Activated CD8-positive, alpha-beta memory T cell treated with anti-CD3 and anti-CD28 coated beads for 36 hours (primary cell): ENCODE results near the gene ITGAD. TPM values are rescaled to one million over a fixed set of nuclear protein-coding genes. Genes with fewer than 3 reads are reported as not detected.
"Not testable (repeated sequence)": the region's sequence is repeated elsewhere in the genome, so short reads cannot be mapped to it uniquely, and the experiment has no call there.

ENCODE experiments used
- CTCF ChIA-PET: fragments of 350-600 bp; sonication (Branson Sonifier 250); formaldehyde crosslinking; loops from one replicate; lab custom pipeline; 2021; ENCODE audit warnings: antibody characterized with exemption; lab: Charles Lee
- POLR2A ChIA-PET: fragments of 350-600 bp; sonication (Branson Sonifier 250); formaldehyde crosslinking; loops from one replicate; lab custom pipeline; 2021; ENCODE audit warnings: antibody characterized with exemption; lab: Charles Lee
- total RNA-seq, 2 experiments: library from RNA; stranded (reverse); gene quantifications; one replicate each; pipeline ENCODE4 v1.2.3, GENCODE V29; 2021

The ITGAD gene
- total RNA-seq, 2 experiments from 2014 or later: not detected

- CTCF ChIA-PET: interaction anchor here (0.8 to 1.6 kb wide), 6 partner anchors 30 to 499 kb away, joined by 3 to 6 read pairs (median 4); partner anchors contain the start of gene HSD3B7
- POLR2A ChIA-PET: interaction anchor here (0.8 kb wide), 1 partner anchor 55 kb away, joined by 3 read pairs; no protein-coding TSS in a partner anchor
Observed at GRCh38 chr16:31440516-31441184, 47.5 kb downstream of the ITGAD start.

GRCh38 chr16:31441956-31442355, 48.8 kb downstream of the ITGAD start:
- ChIA-PET CTCF (interaction anchor here (0.7 to 3.1 kb wide), 12 partner anchors 10 to 456 kb away, joined by 3 to 19 read pairs (median 6); partner anchors contain the start of genes HSD3B7 and ITGAX), POLR2A (interaction anchor here (0.6 kb wide), 1 partner anchor 22 kb away, joined by 14 read pairs; no protein-coding TSS in a partner anchor)

GRCh38 chr16:31445931-31446330, 52.8 kb downstream of the ITGAD start:
- CTCF ChIA-PET: interaction anchor here (0.7 to 1.0 kb wide), 2 partner anchors 229 to 255 kb away, joined by 3 read pairs; partner anchors contain the start of gene PYDC1
- POLR2A ChIA-PET: not testable (repeated sequence)

GRCh38 chr16:31451201-31451600, 58.1 kb downstream of the ITGAD start:
- CTCF ChIA-PET: interaction anchor here (0.8 to 1.0 kb wide), 2 partner anchors 10 to 65 kb away, joined by 3 to 4 read pairs; no protein-coding TSS in a partner anchor

GRCh38 chr16:31451681-31452351, 58.7 kb downstream of the ITGAD start:
- POLR2A ChIA-PET: interaction anchor here (0.7 kb wide), 2 partner anchors 100 to 417 kb away, joined by 3 to 4 read pairs; no protein-coding TSS in a partner anchor
- CTCF ChIA-PET: interaction anchor here (0.7 to 1.3 kb wide), 4 partner anchors 9 to 66 kb away, joined by 3 to 4 read pairs (median 3); no protein-coding TSS in a partner anchor

More at GRCh38 chr16:31451201-31451600, 58.1 kb downstream of the ITGAD start:
- POLR2A ChIA-PET: no interaction called here

- ChIA-PET CTCF (interaction anchor here (0.7 to 1.3 kb wide), 2 partner anchors 21 to 52 kb away, joined by 3 read pairs; no protein-coding TSS in a partner anchor), POLR2A (interaction anchor here (0.7 kb wide), 1 partner anchor 418 kb away, joined by 4 read pairs; no protein-coding TSS in a partner anchor)
Observed at GRCh38 chr16:31452631-31453106, 59.5 kb downstream of the ITGAD start.

GRCh38 chr16:31453255-31454204, 60.4 kb downstream of the ITGAD start:
- POLR2A ChIA-PET: no interaction called here
- CTCF ChIA-PET: interaction anchor here (0.9 kb wide), 1 partner anchor 121 kb away, joined by 3 read pairs; no protein-coding TSS in a partner anchor

GRCh38 chr16:31455601-31456314, 62.6 kb downstream of the ITGAD start:
- ChIA-PET CTCF (interaction anchor here (1.0 kb wide), 2 partner anchors 313 to 429 kb away, joined by 3 to 4 read pairs; no protein-coding TSS in a partner anchor), POLR2A (interaction anchor here (0.6 to 0.7 kb wide), 3 partner anchors 16 to 473 kb away, joined by 3 to 5 read pairs (median 3); partner anchors contain the start of gene TGFB1I1)

GRCh38 chr16:31456988-31457360, 63.8 kb downstream of the ITGAD start:
- ChIA-PET CTCF (interaction anchor here (2.1 kb wide), 1 partner anchor 14 kb away, joined by 19 read pairs; the partner anchor contains the start of gene ZNF843), POLR2A (no interaction called here)

- ChIA-PET POLR2A (interaction anchor here (0.6 to 2.8 kb wide), 8 partner anchors 19 to 416 kb away, joined by 3 to 15 read pairs (median 6); partner anchors contain the start of genes FUS, RUSF1, ZNF267 and ZNF646), CTCF (interaction anchor here (0.6 to 2.1 kb wide), 8 partner anchors 10 to 411 kb away, joined by 3 to 19 read pairs (median 3); partner anchors contain the start of genes FUS and ZNF843)
Observed at GRCh38 chr16:31458073-31458843, 65.1 kb downstream of the ITGAD start.

GRCh38 chr16:31458844-31459686, 65.9 kb downstream of the ITGAD start, which contains the start of gene ARMC5:
Gene ARMC5 (plus strand): TSS chr16:31459501. CDS start chr16:31459525, 24 bp downstream.
- CTCF ChIA-PET: interaction anchor here (0.9 to 2.4 kb wide), 11 partner anchors 12 to 410 kb away, joined by 3 to 19 read pairs (median 3); partner anchors contain the start of genes FUS, TGFB1I1 and ZNF843
- POLR2A ChIA-PET: interaction anchor here (0.6 to 2.8 kb wide), 11 partner anchors 18 to 425 kb away, joined by 3 to 15 read pairs (median 4); partner anchors contain the start of genes FUS, RUSF1, STX4 and ZNF267

GRCh38 chr16:31459687-31460581, 66.8 kb downstream of the ITGAD start:
- ChIA-PET CTCF (interaction anchor here (0.6 to 2.4 kb wide), 18 partner anchors 8 to 409 kb away, joined by 3 to 11 read pairs (median 3); partner anchors contain the start of genes FUS, TGFB1I1 and ZNF843), POLR2A (interaction anchor here (1.0 to 2.8 kb wide), 13 partner anchors 17 to 426 kb away, joined by 3 to 15 read pairs (median 4); partner anchors contain the start of genes FUS, RUSF1, STX4 and ZNF267)

GRCh38 chr16:31460582-31461002, 67.5 kb downstream of the ITGAD start:
- CTCF ChIA-PET: interaction anchor here (0.6 to 2.4 kb wide), 13 partner anchors 9 to 408 kb away, joined by 3 to 11 read pairs (median 3); partner anchors contain the start of genes TGFB1I1 and ZNF843
- POLR2A ChIA-PET: interaction anchor here (1.0 to 2.8 kb wide), 7 partner anchors 18 to 413 kb away, joined by 3 to 15 read pairs (median 3); partner anchors contain the start of genes ZNF267 and ZNF843
